ENCODE results near the gene VN1R5. TPM values are rescaled to one million over a fixed set of nuclear protein-coding genes. Genes with fewer than 3 reads are reported as not detected.

Gene VN1R5
- total and polyA plus RNA-seq, 2 donors (not counting 3 experiments of a cell fraction or from before 2014, with no cell fraction given) = not detected

DNA sequence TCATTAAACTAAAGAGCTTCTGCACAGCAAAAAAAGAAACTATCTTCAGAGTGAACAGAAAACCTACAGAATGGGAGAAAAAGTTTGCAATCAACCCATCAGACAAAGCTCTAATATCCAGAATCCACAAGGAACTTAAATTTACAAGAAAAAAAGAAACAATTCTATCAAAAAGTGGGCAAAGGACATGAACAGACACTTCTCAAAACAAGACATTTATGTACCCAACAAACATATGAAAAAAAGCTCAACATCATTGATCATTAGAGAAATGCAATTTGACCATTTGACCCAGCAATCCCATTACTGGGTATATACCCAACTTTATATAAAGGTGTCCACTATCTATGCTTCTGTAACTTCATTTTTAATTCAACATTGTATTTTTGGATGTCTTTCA lies 31.1 kb upstream of the VN1R5 start:
- Histone ChIP-seq H3K9me3 (replicated peaks; ENCODE audit: control insufficient read depth, insufficient read depth, low read length) (no peaks in the 10 kb centered on the region), H3K27ac (ENCODE audit: insufficient read depth, low read depth, low read length) (no peak overlapping the region), H3K4me1 (ENCODE audit: control insufficient read depth, extremely low read depth, insufficient read depth, low read length) (no peaks in the 10 kb centered on the region), H3K9me1 (replicated peaks; ENCODE audit: control insufficient read depth, extremely low read depth, insufficient read depth, low read length) (no peaks in the 10 kb centered on the region), H3K27me3 (ENCODE audit: control insufficient read depth in 2 of 2, insufficient read depth in 2 of 2, low read length in 2 of 2) (no peaks in the 10 kb centered on the region), H3K9ac (replicated peaks; ENCODE audit: extremely low read depth, insufficient read depth, low read length) (no peak overlapping the region), H3K79me2 (ENCODE audit: control insufficient read depth, insufficient read depth, low read length) (no peaks in the 10 kb centered on the region), H3K36me3 (ENCODE audit: control insufficient read depth in 2 of 2, extremely low read depth in 1 of 2, insufficient read depth in 2 of 2, low read length in 2 of 2) (no peaks in the 10 kb centered on the region), H2AFZ (ENCODE audit: low read depth, low read length) (no peak overlapping the region), H3K4me2 (ENCODE audit: insufficient read depth, low read length) (no peak overlapping the region), H4K20me1 (replicated peaks; ENCODE audit: control insufficient read depth, extremely low read depth, insufficient read depth, low read length) (no peaks in the 10 kb centered on the region), H3K4me3 (replicated peaks in 1 of 3; ENCODE audit: insufficient read depth in 1 of 3, low read depth in 1 of 3, low read length in 3 of 3) (no peak overlapping the region)
- POLR2A ChIA-PET = no interaction called here
- DNase-seq (ENCODE audit: low read depth, low spot score) (no peak), FAIRE-seq (no peak)
- intact Hi-C loops (cut with micrococcal nuclease) (no loop called here), dilution Hi-C loops (cut with MboI; ENCODE audit: extremely low pct_ligation_motif_present, low sequenced_read_pairs) (no loop called here)
- no peak for TF ChIP-seq POLR2AphosphoS5 (IDR thresholded peaks at IDR 0.05; ENCODE audit: insufficient read depth, low read depth, low read length)
- no peak for TF ChIP-seq MYC (IDR thresholded peaks at IDR 0.05; ENCODE audit: low read depth, low read length)
- no TSS peak for BruUV-seq (replicated peaks)
- CTCF ChIA-PET = no interaction called here

- TF ChIP-seq JUN (IDR thresholded peaks at IDR 0.05; ENCODE audit: borderline replicate concordance, insufficient read depth, insufficient read length, low read depth) (no peak), POLR2AphosphoS5 (IDR thresholded peaks at IDR 0.05; ENCODE audit: insufficient read depth, low read depth, low read length) (no peak), POLR2A (IDR thresholded peaks at IDR 0.05; ENCODE audit: low read depth, low read length) (no peak), MYC (IDR thresholded peaks at IDR 0.05; ENCODE audit: low read depth, low read length) (no peak), CTCF (IDR thresholded peaks at IDR 0.05; ENCODE audit: extremely low read depth in 1 of 2, insufficient read depth in 1 of 2, low read depth in 1 of 2, low read length in 2 of 2) (no peak), EZH2 (IDR thresholded peaks at IDR 0.05; ENCODE audit: borderline replicate concordance, low read depth, low read length, severe bottlenecking) (no peak), FOS (IDR thresholded peaks at IDR 0.05; ENCODE audit: borderline replicate concordance, insufficient read depth, low read length) (no peak), GATA2 (IDR thresholded peaks at IDR 0.05; ENCODE audit: insufficient read depth, insufficient read length, low read depth, low read length) (no peak)
- TF ChIP-seq, protein P1, sequence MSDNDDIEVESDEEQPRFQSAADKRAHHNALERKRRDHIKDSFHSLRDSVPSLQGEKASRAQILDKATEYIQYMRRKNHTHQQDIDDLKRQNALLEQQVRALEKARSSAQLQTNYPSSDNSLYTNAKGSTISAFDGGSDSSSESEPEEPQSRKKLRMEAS (IDR thresholded peaks at IDR 0.05; ENCODE audit: insufficient read depth, insufficient read length) = no peak
- Histone ChIP-seq H3K9ac (replicated peaks; ENCODE audit: extremely low read depth, insufficient read depth, low read length) (no peak overlapping the region), H3K4me3 (replicated peaks in 1 of 3; ENCODE audit: insufficient read depth in 1 of 3, low read depth in 1 of 3, low read length in 3 of 3) (no peak overlapping the region), H3K79me2 (ENCODE audit: control insufficient read depth, insufficient read depth, low read length) (no peaks in the 10 kb centered on the region), H3K27me3 (ENCODE audit: control insufficient read depth in 2 of 2, insufficient read depth in 2 of 2, low read length in 2 of 2) (no peaks in the 10 kb centered on the region), H3K27ac (ENCODE audit: insufficient read depth, low read depth, low read length) (no peak overlapping the region), H3K9me3 (replicated peaks; ENCODE audit: control insufficient read depth, insufficient read depth, low read length) (no peaks in the 10 kb centered on the region), H3K4me2 (ENCODE audit: insufficient read depth, low read length) (no peak overlapping the region), H2AFZ (ENCODE audit: low read depth, low read length) (no peak overlapping the region), H3K4me1 (ENCODE audit: control insufficient read depth, extremely low read depth, insufficient read depth, low read length) (no peaks in the 10 kb centered on the region), H3K9me1 (replicated peaks; ENCODE audit: control insufficient read depth, extremely low read depth, insufficient read depth, low read length) (no peaks in the 10 kb centered on the region), H4K20me1 (replicated peaks; ENCODE audit: control insufficient read depth, extremely low read depth, insufficient read depth, low read length) (no peaks in the 10 kb centered on the region), H3K36me3 (ENCODE audit: control insufficient read depth in 2 of 2, extremely low read depth in 1 of 2, insufficient read depth in 2 of 2, low read length in 2 of 2) (no peaks in the 10 kb centered on the region)
- BruUV-seq (replicated peaks) = no TSS peak
- dilution Hi-C loops (cut with MboI; ENCODE audit: extremely low pct_ligation_motif_present, low sequenced_read_pairs) (no loop called here), intact Hi-C loops (cut with micrococcal nuclease) (no loop called here)
- DNase-seq (ENCODE audit: low read depth, low spot score) (no peak), FAIRE-seq (no peak)
- ChIA-PET POLR2A (no interaction called here), CTCF (no interaction called here)
Measured at GRCh38 chr1:247228133-247228532, 27.7 kb upstream of the VN1R5 start.

Data from endothelial cell of umbilical vein (primary cell).